ENCODE results near the gene MBNL1. TPM values are rescaled to one million over a fixed set of nuclear protein-coding genes. Genes with fewer than 3 reads are reported as not detected.

The MBNL1 gene
- total and polyA plus RNA-seq, 8 donors = 25.7 to 379 (median 155) TPM

DNA sequence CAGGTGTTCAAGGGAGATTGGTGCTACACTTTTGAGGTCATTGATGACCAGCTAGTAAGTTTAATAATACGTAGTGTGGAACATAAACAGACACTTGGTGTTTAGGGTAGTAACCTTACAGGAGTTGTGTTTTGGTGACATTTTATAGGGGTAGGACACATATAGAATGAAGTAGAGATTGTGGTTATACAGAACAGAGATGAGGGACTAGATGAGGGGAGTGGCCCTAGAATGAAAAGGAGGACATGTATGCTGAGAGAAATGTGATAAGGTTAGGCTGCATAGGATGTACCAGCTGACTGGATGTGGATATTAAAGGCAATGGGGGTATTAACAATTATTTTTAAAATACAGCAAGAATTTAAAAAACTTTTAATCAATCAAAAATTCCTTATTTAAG is 8.0 kb downstream of the MBNL1 start:
- intact Hi-C loops (cut with DNase I; ENCODE audit: low total_unique reads) = no loop called here
- peaks cover 44 to 100% (median 79%) of the 10 kb centered on the region in 4 donors for H3K4me1 ChIP-seq
- WGBS, 5 donors = 75 to 91% (median 82%) methylated on average over 1 of the region's 1 CpG
- no peaks in the 10 kb centered on the region for H3K27me3 ChIP-seq
- peak overlapping the region in 4 of 5 donors; percentile 17 to 98 (median 42) for H3K27ac ChIP-seq
- no peaks in the 10 kb centered on the region for H3K36me3 ChIP-seq
- H3K9me3 ChIP-seq = no peaks in the 10 kb centered on the region
- no peak overlapping the region for H3K4me3 ChIP-seq
- TF ChIP-seq EP300 (IDR thresholded peaks at IDR 0.05) = no peak
- TF ChIP-seq POLR2AphosphoS5 (IDR thresholded peaks at IDR 0.05) = no peak
- TF ChIP-seq POLR2A (IDR thresholded peaks at IDR 0.05) = no peak
- TF ChIP-seq, protein P1, sequence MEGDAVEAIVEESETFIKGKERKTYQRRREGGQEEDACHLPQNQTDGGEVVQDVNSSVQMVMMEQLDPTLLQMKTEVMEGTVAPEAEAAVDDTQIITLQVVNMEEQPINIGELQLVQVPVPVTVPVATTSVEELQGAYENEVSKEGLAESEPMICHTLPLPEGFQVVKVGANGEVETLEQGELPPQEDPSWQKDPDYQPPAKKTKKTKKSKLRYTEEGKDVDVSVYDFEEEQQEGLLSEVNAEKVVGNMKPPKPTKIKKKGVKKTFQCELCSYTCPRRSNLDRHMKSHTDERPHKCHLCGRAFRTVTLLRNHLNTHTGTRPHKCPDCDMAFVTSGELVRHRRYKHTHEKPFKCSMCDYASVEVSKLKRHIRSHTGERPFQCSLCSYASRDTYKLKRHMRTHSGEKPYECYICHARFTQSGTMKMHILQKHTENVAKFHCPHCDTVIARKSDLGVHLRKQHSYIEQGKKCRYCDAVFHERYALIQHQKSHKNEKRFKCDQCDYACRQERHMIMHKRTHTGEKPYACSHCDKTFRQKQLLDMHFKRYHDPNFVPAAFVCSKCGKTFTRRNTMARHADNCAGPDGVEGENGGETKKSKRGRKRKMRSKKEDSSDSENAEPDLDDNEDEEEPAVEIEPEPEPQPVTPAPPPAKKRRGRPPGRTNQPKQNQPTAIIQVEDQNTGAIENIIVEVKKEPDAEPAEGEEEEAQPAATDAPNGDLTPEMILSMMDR (IDR thresholded peaks at IDR 0.05) = no peak
- no peak for DNase-seq

DNA sequence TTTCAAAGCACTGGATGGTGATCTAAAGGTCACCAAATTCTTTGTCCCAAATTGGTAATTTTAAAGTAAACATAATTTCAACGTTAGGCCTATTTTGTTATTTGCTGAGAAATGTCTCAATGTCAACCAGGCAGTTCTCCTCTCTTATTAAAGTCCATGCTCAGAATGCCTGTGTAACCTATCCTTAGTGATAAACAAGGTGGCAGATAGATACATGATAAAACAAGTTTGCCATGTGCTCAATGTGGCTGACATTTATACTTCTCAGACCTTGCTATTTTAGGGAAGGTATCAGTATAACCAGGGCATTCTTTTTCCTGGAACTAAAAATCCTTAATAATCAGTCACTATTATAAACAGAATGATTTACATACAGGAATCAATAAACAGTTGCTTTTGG is 8.5 kb downstream of the MBNL1 start:
- WGBS, 5 donors = 6 to 9% (median 8%) methylated on average over 1 of the region's 1 CpG
- intact Hi-C loops (cut with DNase I; ENCODE audit: low total_unique reads) = no loop called here
- no peaks in the 10 kb centered on the region for H3K9me3 ChIP-seq

DNA sequence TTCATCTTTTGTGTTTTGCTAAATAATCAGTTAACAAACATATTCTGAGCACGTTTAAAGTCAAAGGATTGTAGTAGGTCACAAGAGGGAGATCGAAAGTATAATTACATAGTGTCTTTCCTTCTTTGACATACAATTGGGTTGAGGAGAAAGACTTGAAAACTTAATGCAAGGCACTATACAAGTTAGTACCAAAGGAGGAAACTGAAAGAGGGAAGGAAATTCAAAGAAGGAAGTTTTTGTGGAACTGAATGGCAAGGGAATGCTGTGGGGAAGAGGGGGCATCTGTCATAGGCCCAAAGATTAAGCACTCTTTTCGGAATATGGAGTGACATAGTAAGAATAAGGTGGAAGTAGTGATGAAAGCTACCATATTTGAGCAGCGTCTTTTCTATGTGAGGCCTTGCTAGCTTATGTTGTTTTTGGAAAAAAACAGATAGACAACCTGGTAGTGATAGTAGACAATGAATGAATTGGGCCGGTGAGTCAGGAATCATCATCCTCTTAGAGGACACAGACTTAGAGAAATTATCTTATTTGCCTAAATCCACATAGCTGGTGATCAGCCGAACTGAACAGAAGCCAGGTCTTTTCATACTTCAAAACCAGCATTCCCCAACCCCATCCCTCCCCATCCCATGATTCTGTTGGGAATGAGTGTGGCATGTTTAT is 10.2 kb downstream of the MBNL1 start:
- H3K27ac ChIP-seq = peak overlapping the region in 3 of 5 donors; percentile 26 to 54 (median 41)
- intact Hi-C loops (cut with DNase I; ENCODE audit: low total_unique reads) = no loop called here

More for the DNA sequence above, 8.5 kb downstream of the MBNL1 start:
- DNase-seq = no peak
- no peaks in the 10 kb centered on the region for H3K27me3 ChIP-seq
- no peaks in the 10 kb centered on the region for H3K36me3 ChIP-seq
- peaks cover 46 to 100% (median 80%) of the 10 kb centered on the region in 4 donors for H3K4me1 ChIP-seq
- TF ChIP-seq POLR2AphosphoS5 (IDR thresholded peaks at IDR 0.05) (no peak), POLR2A (IDR thresholded peaks at IDR 0.05) (no peak), EP300 (IDR thresholded peaks at IDR 0.05) (no peak)
- TF ChIP-seq, protein P1 (IDR thresholded peaks at IDR 0.05) = no peak
- peak overlapping the region in 4 of 5 donors; percentile 17 to 98 (median 42) for H3K27ac ChIP-seq
- no peak overlapping the region for H3K4me3 ChIP-seq

DNA sequence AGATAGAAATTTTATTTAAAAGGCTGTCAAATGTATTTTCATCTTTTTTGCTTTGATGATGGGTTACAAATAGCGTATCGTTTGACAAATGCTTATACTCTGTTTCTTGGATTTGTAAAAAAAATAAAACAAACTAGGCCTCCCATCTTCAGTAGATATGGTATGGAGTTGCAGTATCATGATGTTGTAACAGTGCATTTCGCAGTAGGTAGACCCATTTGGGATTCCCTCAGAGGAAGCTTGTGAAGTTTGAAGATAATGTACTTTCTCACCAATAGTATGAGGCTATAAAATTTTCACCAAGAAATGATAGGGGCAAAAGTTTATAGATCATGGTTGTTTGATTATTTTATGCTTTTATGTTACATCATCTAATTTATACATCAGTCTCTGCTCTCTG is 10.8 kb downstream of the MBNL1 start:
- Histone ChIP-seq H3K36me3 (no peaks in the 10 kb centered on the region), H3K27me3 (no peaks in the 10 kb centered on the region), H3K9me3 (no peaks in the 10 kb centered on the region), H3K4me1 (peaks cover 51 to 100% (median 79%) of the 10 kb centered on the region in 4 donors), H3K27ac (peak overlapping the region in 2 of 5 donors; percentile 26 to 41), H3K4me3 (peak overlapping the region in 1 of 4 donors; percentile 0)
- intact Hi-C loops (cut with DNase I; ENCODE audit: low total_unique reads) = no loop called here
- TF ChIP-seq POLR2AphosphoS5 (IDR thresholded peaks at IDR 0.05) (no peak), EP300 (IDR thresholded peaks at IDR 0.05) (no peak), POLR2A (IDR thresholded peaks at IDR 0.05) (no peak)
- TF ChIP-seq, protein P1 (IDR thresholded peaks at IDR 0.05) = no peak
- whole genome bisulfite sequencing, 5 donors = 88 to 92% (median 89%) methylated on average over 3 of the region's 3 CpGs
- DNase-seq = no peak

More for the DNA sequence above, 10.2 kb downstream of the MBNL1 start:
- H3K4me3 ChIP-seq = no peak overlapping the region
- no peak for DNase-seq
- H3K27me3 ChIP-seq = no peaks in the 10 kb centered on the region
- TF ChIP-seq POLR2AphosphoS5 (IDR thresholded peaks at IDR 0.05) = no peak
- TF ChIP-seq, protein P1 (IDR thresholded peaks at IDR 0.05) = no peak
- no peak for TF ChIP-seq EP300 (IDR thresholded peaks at IDR 0.05)
- no peak for TF ChIP-seq POLR2A (IDR thresholded peaks at IDR 0.05)
- peaks cover 51 to 100% (median 81%) of the 10 kb centered on the region in 4 donors for H3K4me1 ChIP-seq
- H3K36me3 ChIP-seq = no peaks in the 10 kb centered on the region
- no peaks in the 10 kb centered on the region for H3K9me3 ChIP-seq
- WGBS, 5 donors = 61 to 67% (median 65%) methylated on average over 6 of the region's 6 CpGs
